ENCODE data around the gene BRSK2.
"Not testable (repeated sequence)": the region's sequence is repeated elsewhere in the genome, so short reads cannot be mapped to it uniquely, and the experiment has no call there.

Gene BRSK2

DNA sequence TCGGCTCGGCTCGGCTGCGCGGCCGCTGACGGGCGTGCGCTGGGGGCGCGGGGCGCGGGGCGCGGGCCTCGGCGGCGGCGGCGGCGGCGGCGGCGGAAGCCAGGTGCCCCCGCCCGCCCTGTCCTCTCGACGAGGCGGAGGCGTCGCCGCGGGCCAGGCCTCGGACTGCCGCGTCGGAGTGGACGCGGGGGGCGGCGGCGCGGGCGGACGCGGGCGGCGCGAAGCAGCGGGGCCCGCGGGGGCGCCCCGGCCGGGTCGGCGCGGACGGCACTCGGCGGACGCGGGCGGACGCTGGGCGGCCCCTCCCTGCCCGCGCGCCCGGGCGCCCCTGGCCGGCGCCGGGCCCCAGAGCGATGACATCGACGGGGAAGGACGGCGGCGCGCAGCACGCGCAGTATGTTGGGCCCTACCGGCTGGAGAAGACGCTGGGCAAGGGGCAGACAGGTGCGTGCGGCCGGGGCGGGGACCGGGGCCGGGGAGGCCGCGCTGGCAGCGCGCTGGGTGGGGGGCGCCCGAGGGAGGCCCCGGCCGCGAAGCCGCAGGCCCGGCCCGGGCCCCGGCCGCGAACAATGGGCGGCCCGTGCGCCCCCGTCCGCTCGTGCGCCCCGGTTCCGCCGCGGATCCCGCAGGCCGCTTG is at the start of gene BRSK2:
TSS of gene BRSK2 (plus strand) at position 3 of the 637 bp plus-strand sequence. CDS start at position 354, 351 bp downstream.
- peak within 1 kb of the TSS; percentile 83 for H3K4me3 ChIP-seq (ENCODE audit: insufficient read length, low read depth)

DNA sequence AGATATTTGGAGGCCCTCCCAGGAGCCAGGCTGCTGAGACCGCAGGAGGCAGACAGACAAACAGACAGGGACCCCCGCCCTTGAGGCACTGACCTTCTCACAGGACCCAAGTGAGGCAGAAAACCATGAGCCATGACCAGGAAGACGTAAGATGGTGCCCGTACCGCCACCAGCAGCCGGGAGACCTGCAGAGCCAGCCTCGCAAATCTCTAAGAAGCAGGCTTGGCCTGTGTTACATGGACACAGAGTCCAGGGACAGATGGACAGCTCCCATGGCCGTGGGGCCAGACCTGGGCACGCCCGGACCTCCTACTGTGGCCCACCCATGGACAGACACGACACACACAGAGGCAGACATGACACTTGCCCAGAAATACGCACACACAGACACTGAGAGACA is 49.6 kb upstream of the BRSK2 start:
- TF ChIP-seq SUZ12 (IDR thresholded peaks at IDR 0.05; ENCODE audit: extremely low read depth, insufficient read depth, insufficient read length): no peak
- TF ChIP-seq ZNF274 (IDR thresholded peaks at IDR 0.05; ENCODE audit: low read depth, low read length): no peak
- no peak for TF ChIP-seq YY1 (IDR thresholded peaks at IDR 0.05; ENCODE audit: insufficient read depth, insufficient read length)

More for the DNA sequence above, at the start of gene BRSK2:
- Histone ChIP-seq H3K4me1 (ENCODE audit: insufficient read depth, insufficient read length) (peaks cover 15% of the 10 kb centered on the region), H3K27me3 (ENCODE audit: insufficient read depth, insufficient read length) (peaks cover 28% of the 10 kb centered on the region), H3K36me3 (ENCODE audit: insufficient read depth, insufficient read length, low read length) (no peaks in the 10 kb centered on the region), H3K9me3 (ENCODE audit: insufficient read depth, low read length) (no peaks in the 10 kb centered on the region), H3K9ac (ENCODE audit: insufficient read length, low read depth) (peak within 1 kb of the TSS; percentile 98)
- no peak for TF ChIP-seq YY1 (IDR thresholded peaks at IDR 0.05; ENCODE audit: insufficient read depth, insufficient read length)
- TF ChIP-seq ZNF274 (IDR thresholded peaks at IDR 0.05; ENCODE audit: low read depth, low read length): no peak
- TF ChIP-seq SUZ12 (IDR thresholded peaks at IDR 0.05; ENCODE audit: extremely low read depth, insufficient read depth, insufficient read length): no peak
- no peak for DNase-seq (ENCODE audit: low read depth, low spot score)

DNA sequence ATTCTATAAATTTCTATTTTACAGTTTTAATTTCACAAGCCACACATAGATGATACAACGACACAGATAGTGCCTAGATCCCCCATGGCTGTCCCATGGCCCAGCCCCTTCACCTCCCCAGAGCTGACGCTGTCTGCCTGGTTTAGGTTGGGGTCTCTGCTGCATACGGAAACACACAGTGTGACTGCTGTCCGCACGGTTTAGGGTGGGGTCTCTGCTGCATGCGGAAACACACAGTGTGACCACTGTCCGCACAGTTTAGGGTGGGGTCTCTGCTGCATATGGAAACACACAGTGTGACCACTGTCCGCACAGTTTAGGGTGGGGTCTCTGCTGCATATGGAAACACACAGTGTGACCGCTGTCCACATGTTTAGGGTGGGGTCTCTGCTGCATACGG is 48.5 kb upstream of the BRSK2 start:
- H3K4me1 ChIP-seq (ENCODE audit: insufficient read depth, insufficient read length); H3K9ac ChIP-seq (ENCODE audit: insufficient read length, low read depth); H3K4me3 ChIP-seq (ENCODE audit: insufficient read length, low read depth); H3K9me3 ChIP-seq (ENCODE audit: insufficient read depth, low read length); DNase-seq (ENCODE audit: low read depth, low spot score); H3K36me3 ChIP-seq (ENCODE audit: insufficient read depth, insufficient read length, low read length): not testable (repeated sequence)
- peaks cover 21% of the 10 kb centered on the region for H3K27me3 ChIP-seq (ENCODE audit: insufficient read depth, insufficient read length)

More for the DNA sequence above, 49.6 kb upstream of the BRSK2 start:
- no peak for DNase-seq (ENCODE audit: low read depth, low spot score)
- Histone ChIP-seq H3K9ac (ENCODE audit: insufficient read length, low read depth) (no peak overlapping the region), H3K27me3 (ENCODE audit: insufficient read depth, insufficient read length) (peaks cover 31% of the 10 kb centered on the region), H3K36me3 (ENCODE audit: insufficient read depth, insufficient read length, low read length) (no peaks in the 10 kb centered on the region), H3K4me1 (ENCODE audit: insufficient read depth, insufficient read length) (no peaks in the 10 kb centered on the region), H3K4me3 (ENCODE audit: insufficient read length, low read depth) (no peak overlapping the region), H3K9me3 (ENCODE audit: insufficient read depth, low read length) (peaks cover 6% of the 10 kb centered on the region; the same call in 1 of the 2 replicates)

DNA sequence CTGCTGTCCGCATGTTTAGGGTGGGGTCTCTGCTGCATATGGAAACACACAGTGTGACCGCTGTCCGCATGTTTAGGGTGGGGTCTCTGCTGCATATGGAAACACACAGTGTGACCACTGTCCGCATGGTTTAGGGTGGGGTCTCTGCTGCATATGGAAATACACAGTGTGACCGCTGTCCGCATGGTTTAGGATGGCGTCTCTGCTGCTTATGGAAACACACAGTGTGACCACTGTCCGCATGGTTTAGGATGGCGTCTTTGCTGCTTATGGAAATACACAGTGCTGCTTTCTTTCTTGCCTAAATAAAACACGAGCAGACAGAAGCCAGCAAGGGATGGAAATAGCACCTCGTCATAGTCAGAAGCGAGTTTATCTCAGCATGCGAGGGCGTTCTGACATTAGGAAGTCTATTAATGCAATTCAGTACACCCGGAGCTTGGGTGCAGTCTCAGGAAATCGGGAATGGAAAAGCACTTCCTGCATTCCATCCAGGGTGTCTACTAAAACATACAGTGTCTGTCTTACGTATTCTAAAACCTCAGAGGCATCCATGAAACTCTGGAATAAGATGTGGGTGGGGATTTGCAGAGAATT is 47.7 kb upstream of the BRSK2 start:
- TF ChIP-seq YY1 (IDR thresholded peaks at IDR 0.05; ENCODE audit: insufficient read depth, insufficient read length): no peak
- TF ChIP-seq SUZ12 (IDR thresholded peaks at IDR 0.05; ENCODE audit: extremely low read depth, insufficient read depth, insufficient read length): no peak
- no peak for TF ChIP-seq ZNF274 (IDR thresholded peaks at IDR 0.05; ENCODE audit: low read depth, low read length)
- Histone ChIP-seq H3K4me1 (ENCODE audit: insufficient read depth, insufficient read length) (no peaks in the 10 kb centered on the region), H3K9ac (ENCODE audit: insufficient read length, low read depth) (no peak overlapping the region)

DNA sequence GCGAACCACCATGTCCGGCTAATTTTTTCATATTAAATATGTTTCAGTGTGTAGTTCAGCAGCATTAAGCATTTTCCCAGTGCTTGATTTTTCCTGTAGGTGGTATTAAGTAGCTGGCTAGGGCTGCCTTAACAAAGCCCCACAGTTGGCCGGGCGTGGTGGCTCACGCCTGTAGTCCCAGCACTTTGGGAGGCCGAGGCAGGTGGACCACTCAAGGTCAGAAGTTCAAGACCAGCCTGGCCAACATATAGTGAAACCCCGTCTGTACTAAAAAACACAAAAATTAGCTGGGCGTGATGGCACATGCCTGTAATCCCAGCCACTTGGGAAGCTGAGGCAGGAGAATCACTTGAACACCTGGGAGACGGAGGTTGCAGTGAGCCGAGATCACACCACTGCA is 46.8 kb upstream of the BRSK2 start:
- Histone ChIP-seq H3K9me3 (ENCODE audit: insufficient read depth, low read length) (no peaks in the 10 kb centered on the region), H3K36me3 (ENCODE audit: insufficient read depth, insufficient read length, low read length) (no peaks in the 10 kb centered on the region), H3K9ac (ENCODE audit: insufficient read length, low read depth) (no peak overlapping the region), H3K4me3 (ENCODE audit: insufficient read length, low read depth) (no peak overlapping the region), H3K4me1 (ENCODE audit: insufficient read depth, insufficient read length) (no peaks in the 10 kb centered on the region), H3K27me3 (ENCODE audit: insufficient read depth, insufficient read length) (peaks cover 8% of the 10 kb centered on the region)
- no peak for DNase-seq (ENCODE audit: low read depth, low spot score)
- TF ChIP-seq YY1 (IDR thresholded peaks at IDR 0.05; ENCODE audit: insufficient read depth, insufficient read length) (no peak), SUZ12 (IDR thresholded peaks at IDR 0.05; ENCODE audit: extremely low read depth, insufficient read depth, insufficient read length) (no peak), ZNF274 (IDR thresholded peaks at IDR 0.05; ENCODE audit: low read depth, low read length) (no peak)

More for the DNA sequence above, 47.7 kb upstream of the BRSK2 start:
- Histone ChIP-seq H3K27me3 (ENCODE audit: insufficient read depth, insufficient read length) (peaks cover 17% of the 10 kb centered on the region), H3K4me3 (ENCODE audit: insufficient read length, low read depth) (no peak overlapping the region), H3K36me3 (ENCODE audit: insufficient read depth, insufficient read length, low read length) (no peaks in the 10 kb centered on the region), H3K9me3 (ENCODE audit: insufficient read depth, low read length) (no peaks in the 10 kb centered on the region; the same call in 1 of the 2 replicates)
- no peak for DNase-seq (ENCODE audit: low read depth, low spot score)

DNA sequence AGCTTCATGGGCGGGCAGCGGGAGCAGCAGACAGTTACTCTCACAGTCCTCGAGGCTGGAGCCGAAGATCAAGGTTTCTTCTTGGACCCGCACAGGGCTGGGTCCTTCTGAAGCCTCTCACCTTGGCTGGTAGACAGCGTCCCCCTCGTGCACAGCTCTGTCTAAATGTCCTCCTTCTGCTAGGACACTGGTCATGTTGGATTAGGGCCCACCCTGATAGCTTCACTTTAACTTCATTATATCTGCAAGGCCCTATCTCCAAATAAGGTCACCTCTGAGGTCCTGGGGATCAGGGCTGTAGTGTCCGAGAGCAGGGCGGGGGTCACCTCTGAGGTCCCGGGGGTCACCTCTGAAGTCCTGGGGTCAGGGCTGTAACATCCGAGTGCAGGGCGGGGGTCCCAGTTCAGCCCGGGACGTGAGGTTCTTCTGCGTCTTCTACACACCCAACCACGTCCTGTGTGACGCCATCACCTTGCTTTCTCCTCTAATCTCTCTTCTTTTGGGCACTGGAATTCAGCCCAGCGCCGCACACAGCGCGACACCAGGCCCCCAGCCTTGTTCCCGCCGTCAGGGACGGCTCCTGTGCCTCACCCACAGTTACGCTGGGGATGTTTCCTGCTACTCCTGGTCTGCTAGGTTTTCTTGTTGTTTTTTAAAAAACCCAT is 46.2 kb upstream of the BRSK2 start:
- peaks cover 2% of the 10 kb centered on the region for H3K4me1 ChIP-seq (ENCODE audit: insufficient read depth, insufficient read length)
- H3K36me3 ChIP-seq (ENCODE audit: insufficient read depth, insufficient read length, low read length): no peaks in the 10 kb centered on the region
- H3K9me3 ChIP-seq (ENCODE audit: insufficient read depth, low read length): no peaks in the 10 kb centered on the region
- TF ChIP-seq ZNF274 (IDR thresholded peaks at IDR 0.05; ENCODE audit: low read depth, low read length): no peak
- TF ChIP-seq SUZ12 (IDR thresholded peaks at IDR 0.05; ENCODE audit: extremely low read depth, insufficient read depth, insufficient read length): no peak
- TF ChIP-seq YY1 (IDR thresholded peaks at IDR 0.05; ENCODE audit: insufficient read depth, insufficient read length): no peak
- no peak overlapping the region for H3K4me3 ChIP-seq (ENCODE audit: insufficient read length, low read depth)
- DNase-seq (ENCODE audit: low read depth, low spot score): no peak
- H3K9ac ChIP-seq (ENCODE audit: insufficient read length, low read depth): no peak overlapping the region
- H3K27me3 ChIP-seq (ENCODE audit: insufficient read depth, insufficient read length): peaks cover 3% of the 10 kb centered on the region

DNA sequence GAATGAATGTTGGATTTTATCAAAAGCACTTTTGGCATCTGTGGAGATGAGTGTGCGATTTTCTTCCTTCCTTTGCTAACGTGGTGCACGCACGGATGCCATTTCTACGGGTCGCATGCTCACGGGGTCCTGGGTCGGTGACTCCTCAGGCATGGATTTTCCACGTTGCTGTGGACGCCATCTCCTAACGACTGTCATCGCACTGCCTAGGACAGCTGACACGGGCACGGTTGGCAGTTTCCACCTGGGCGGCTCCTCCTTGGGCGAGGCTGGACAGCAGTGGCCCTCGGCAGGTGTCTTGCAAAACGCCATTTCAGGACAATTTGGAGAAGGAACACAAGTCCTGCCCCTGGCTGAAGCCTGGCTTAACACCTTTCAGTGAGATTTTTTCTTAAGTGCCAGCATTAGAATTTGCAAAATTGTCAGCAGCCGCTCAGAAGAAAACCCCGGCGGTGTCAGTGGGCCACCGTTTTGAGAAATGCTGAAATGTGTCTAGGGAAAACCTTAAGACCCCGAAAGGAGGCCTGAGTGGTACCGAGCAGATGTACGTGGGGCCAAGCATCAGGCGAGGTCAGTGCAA is 45.6 kb upstream of the BRSK2 start:
- H3K4me1 ChIP-seq (ENCODE audit: insufficient read depth, insufficient read length): peaks cover 4% of the 10 kb centered on the region
- DNase-seq (ENCODE audit: low read depth, low spot score): no peak

More for the DNA sequence above, 45.6 kb upstream of the BRSK2 start:
- Histone ChIP-seq H3K36me3 (ENCODE audit: insufficient read depth, insufficient read length, low read length) (no peaks in the 10 kb centered on the region), H3K9ac (ENCODE audit: insufficient read length, low read depth) (no peak overlapping the region), H3K4me3 (ENCODE audit: insufficient read length, low read depth) (no peak overlapping the region), H3K9me3 (ENCODE audit: insufficient read depth, low read length) (no peaks in the 10 kb centered on the region), H3K27me3 (ENCODE audit: insufficient read depth, insufficient read length) (no peaks in the 10 kb centered on the region)
- TF ChIP-seq YY1 (IDR thresholded peaks at IDR 0.05; ENCODE audit: insufficient read depth, insufficient read length) (no peak), SUZ12 (IDR thresholded peaks at IDR 0.05; ENCODE audit: extremely low read depth, insufficient read depth, insufficient read length) (no peak), ZNF274 (IDR thresholded peaks at IDR 0.05; ENCODE audit: low read depth, low read length) (no peak)
